Endothelial cell (in vitro differentiated cells): ENCODE data around the gene TFAP2B. TPM values are rescaled to one million over a fixed set of nuclear protein-coding genes. Genes with fewer than 3 reads are reported as not detected.

Experiments
- DNase-seq: peaks from one replicate; pipeline ENCODE4 v3.0.0; 2021; ENCODE audit warnings: low spot score
- H3K27ac Mint-ChIP-seq: one replicate; pipeline ENCODE4 v1.8.0; 2021; ENCODE audit warnings: mixed read lengths, inconsistent platforms; ENCODE audit not compliant: unreplicated experiment
- H3K27me3 Mint-ChIP-seq: one replicate; pipeline ENCODE4 v1.8.0; 2021; ENCODE audit warnings: mild to moderate bottlenecking, moderate library complexity, mixed read lengths, inconsistent platforms; ENCODE audit not compliant: unreplicated experiment
- H3K36me3 Mint-ChIP-seq: one replicate; pipeline ENCODE4 v1.8.0; 2021; ENCODE audit warnings: mild to moderate bottlenecking, low read depth, mixed read lengths, inconsistent platforms; ENCODE audit not compliant: unreplicated experiment
- H3K4me1 Mint-ChIP-seq: one replicate; pipeline ENCODE4 v1.8.0; 2021; ENCODE audit warnings: mild to moderate bottlenecking, mixed read lengths, inconsistent platforms; ENCODE audit not compliant: unreplicated experiment
- H3K4me3 Mint-ChIP-seq: one replicate; pipeline ENCODE4 v1.8.0; 2021; ENCODE audit warnings: mild to moderate bottlenecking, mixed read lengths, inconsistent platforms; ENCODE audit not compliant: unreplicated experiment
- H3K9me3 Mint-ChIP-seq: one replicate; pipeline ENCODE4 v1.8.0; 2021; ENCODE audit warnings: mixed read lengths, inconsistent platforms; ENCODE audit not compliant: unreplicated experiment
- CTCF ChIP-seq: fragments of 200-600 bp; sonication (generic); IDR thresholded peaks from one replicate; pipeline ENCODE4 v1.5.0; 2021; ENCODE audit warnings: antibody characterized with exemption; ENCODE audit not compliant: unreplicated experiment
- total RNA-seq: library from RNA; stranded (reverse); fragmentation: NEBNext Ultra II Directional; extraction: Animal tissue kit (Norgen Biotek cat#: 25700); gene quantifications from one replicate; pipeline ENCODE4 v1.2.1, GENCODE V29; 2021; ENCODE audit not compliant: unreplicated experiment

TFAP2B gene
- total RNA-seq, 1 donor from 2014 or later: not detected

GRCh38 chr6:50815436-50816114, 3.1 kb upstream of the TFAP2B start:
- peaks cover 11% of the 10 kb centered on the region for H3K27me3 Mint-ChIP-seq
- peaks cover 14% of the 10 kb centered on the region for H3K4me1 Mint-ChIP-seq
- H3K4me3 Mint-ChIP-seq: peak overlapping the region; percentile 87
- no peaks in the 10 kb centered on the region for H3K36me3 Mint-ChIP-seq
- H3K9me3 Mint-ChIP-seq: no peaks in the 10 kb centered on the region
- DNase-seq: no peak
- H3K27ac Mint-ChIP-seq: no peak overlapping the region
- no peak for TF ChIP-seq CTCF

DNA sequence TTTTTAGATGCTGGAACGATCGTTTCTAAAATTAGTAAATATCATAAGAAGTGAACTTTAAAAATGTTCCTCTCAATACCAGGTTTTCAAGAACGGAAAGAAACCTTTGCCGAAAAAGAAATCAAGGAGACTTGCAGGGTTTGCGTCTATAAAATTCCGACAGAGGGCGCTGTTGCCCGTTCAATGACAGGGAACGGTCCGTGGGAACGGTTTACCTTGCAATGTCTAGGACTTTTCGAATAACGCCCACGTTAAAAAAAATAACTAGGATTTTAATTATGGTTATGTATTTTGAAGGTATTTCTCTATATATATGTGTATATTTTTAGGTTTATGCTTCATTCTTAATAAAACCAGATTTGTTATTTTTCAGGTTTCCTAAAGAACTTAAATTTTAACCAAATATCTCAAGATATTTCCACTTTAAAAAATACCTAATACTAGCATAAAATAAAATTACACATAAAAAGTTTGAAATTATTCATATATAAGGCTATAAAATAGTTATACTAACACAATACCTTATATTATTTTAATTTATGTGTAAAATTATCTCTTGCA, 2.5 kb upstream of the TFAP2B start:
- peak; percentile 93 for TF ChIP-seq CTCF
- no peaks in the 10 kb centered on the region for H3K9me3 Mint-ChIP-seq
- peaks cover 18% of the 10 kb centered on the region for H3K4me1 Mint-ChIP-seq
- peak; percentile 77 for DNase-seq
- H3K27me3 Mint-ChIP-seq: peaks cover 14% of the 10 kb centered on the region
- H3K36me3 Mint-ChIP-seq: no peaks in the 10 kb centered on the region
- H3K27ac Mint-ChIP-seq: no peak overlapping the region
- H3K4me3 Mint-ChIP-seq: peak overlapping the region; percentile 87

GRCh38 chr6:50816947-50817645, 1.6 kb upstream of the TFAP2B start:
- DNase-seq: no peak
- TF ChIP-seq CTCF: no peak
- Mint-ChIP-seq H3K27me3 (peaks cover 20% of the 10 kb centered on the region), H3K9me3 (no peaks in the 10 kb centered on the region), H3K36me3 (no peaks in the 10 kb centered on the region), H3K27ac (no peak overlapping the region), H3K4me3 (no peak overlapping the region), H3K4me1 (peaks cover 23% of the 10 kb centered on the region)

- Mint-ChIP-seq H3K27me3 (peaks cover 24% of the 10 kb centered on the region), H3K4me3 (no peak overlapping the region), H3K4me1 (peaks cover 23% of the 10 kb centered on the region), H3K27ac (no peak overlapping the region), H3K9me3 (no peaks in the 10 kb centered on the region), H3K36me3 (no peaks in the 10 kb centered on the region)
- TF ChIP-seq CTCF: no peak
- DNase-seq: no peak
These were observed 1.1 kb upstream of the TFAP2B start for GRCh38 chr6:50817646-50817950.

DNA sequence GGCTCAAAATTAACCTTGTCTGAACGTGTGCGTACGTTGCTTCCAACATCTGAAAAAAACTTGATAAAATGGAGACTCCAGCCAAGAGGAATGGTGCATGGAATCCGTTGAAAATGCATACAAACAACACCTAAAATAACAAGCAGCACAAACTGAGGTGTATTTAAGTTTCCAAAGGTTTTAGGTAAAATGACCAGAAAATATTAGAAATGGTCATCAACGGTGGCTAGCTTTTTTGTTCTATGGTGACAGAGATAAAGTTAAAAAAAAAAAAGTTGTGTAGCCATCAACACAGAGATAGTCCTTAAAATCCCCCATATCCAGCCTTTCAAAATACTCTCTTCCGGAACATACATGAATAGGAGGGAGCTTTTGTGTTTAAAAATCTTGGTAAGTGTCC, 651 bp upstream of the TFAP2B start:
- no peak overlapping the region for H3K4me3 Mint-ChIP-seq
- peaks cover 25% of the 10 kb centered on the region for H3K27me3 Mint-ChIP-seq
- TF ChIP-seq CTCF: no peak
- no peaks in the 10 kb centered on the region for H3K36me3 Mint-ChIP-seq
- H3K4me1 Mint-ChIP-seq: peaks cover 23% of the 10 kb centered on the region
- DNase-seq: no peak
- no peaks in the 10 kb centered on the region for H3K9me3 Mint-ChIP-seq
- H3K27ac Mint-ChIP-seq: no peak overlapping the region
